Endothelial cell (in vitro differentiated cells): Measurements from ENCODE around the gene MUC6. TPM values are rescaled to one million over a fixed set of nuclear protein-coding genes. Genes with fewer than 3 reads are reported as not detected.

Experiments
- DNase-seq: peaks from one replicate; pipeline ENCODE4 v3.0.0; 2021; ENCODE audit warnings: low spot score
- H3K27ac Mint-ChIP-seq: one replicate; pipeline ENCODE4 v1.8.0; 2021; ENCODE audit warnings: mixed read lengths, inconsistent platforms; ENCODE audit not compliant: unreplicated experiment
- H3K27me3 Mint-ChIP-seq: one replicate; pipeline ENCODE4 v1.8.0; 2021; ENCODE audit warnings: mild to moderate bottlenecking, moderate library complexity, mixed read lengths, inconsistent platforms; ENCODE audit not compliant: unreplicated experiment
- H3K36me3 Mint-ChIP-seq: one replicate; pipeline ENCODE4 v1.8.0; 2021; ENCODE audit warnings: mild to moderate bottlenecking, low read depth, mixed read lengths, inconsistent platforms; ENCODE audit not compliant: unreplicated experiment
- H3K4me1 Mint-ChIP-seq: one replicate; pipeline ENCODE4 v1.8.0; 2021; ENCODE audit warnings: mild to moderate bottlenecking, mixed read lengths, inconsistent platforms; ENCODE audit not compliant: unreplicated experiment
- H3K4me3 Mint-ChIP-seq: one replicate; pipeline ENCODE4 v1.8.0; 2021; ENCODE audit warnings: mild to moderate bottlenecking, mixed read lengths, inconsistent platforms; ENCODE audit not compliant: unreplicated experiment
- H3K9me3 Mint-ChIP-seq: one replicate; pipeline ENCODE4 v1.8.0; 2021; ENCODE audit warnings: mixed read lengths, inconsistent platforms; ENCODE audit not compliant: unreplicated experiment
- CTCF ChIP-seq: fragments of 200-600 bp; sonication (generic); IDR thresholded peaks from one replicate; pipeline ENCODE4 v1.5.0; 2021; ENCODE audit warnings: antibody characterized with exemption; ENCODE audit not compliant: unreplicated experiment
- total RNA-seq: library from RNA; stranded (reverse); fragmentation: NEBNext Ultra II Directional; extraction: Animal tissue kit (Norgen Biotek cat#: 25700); gene quantifications from one replicate; pipeline ENCODE4 v1.2.1, GENCODE V29; 2021; ENCODE audit not compliant: unreplicated experiment

MUC6 gene
- total RNA-seq, 1 donor from 2014 or later = not detected

- H3K36me3 Mint-ChIP-seq = peaks cover 52% of the 10 kb centered on the region
- H3K27ac Mint-ChIP-seq = peak overlapping the region; percentile 86
- no peak for TF ChIP-seq CTCF
- no peak for DNase-seq
- H3K27me3 Mint-ChIP-seq = peaks cover 21% of the 10 kb centered on the region
- H3K4me3 Mint-ChIP-seq = peak overlapping the region; percentile 81
- H3K4me1 Mint-ChIP-seq = peaks cover 9% of the 10 kb centered on the region
- H3K9me3 Mint-ChIP-seq = no peaks in the 10 kb centered on the region
Observed at GRCh38 chr11:1000357-1001278, 35.9 kb downstream of the MUC6 start.

GRCh38 chr11:999009-999408, 37.5 kb downstream of the MUC6 start:
- Mint-ChIP-seq H3K4me1 (peaks cover 13% of the 10 kb centered on the region), H3K36me3 (peaks cover 46% of the 10 kb centered on the region), H3K27ac (no peak overlapping the region), H3K27me3 (peaks cover 26% of the 10 kb centered on the region), H3K9me3 (no peaks in the 10 kb centered on the region), H3K4me3 (no peak overlapping the region)
- no peak for TF ChIP-seq CTCF
- no peak for DNase-seq

GRCh38 chr11:997907-998306, 38.6 kb downstream of the MUC6 start:
- Mint-ChIP-seq H3K9me3 (no peaks in the 10 kb centered on the region), H3K27me3 (peaks cover 24% of the 10 kb centered on the region), H3K4me1 (peaks cover 12% of the 10 kb centered on the region), H3K27ac (no peak overlapping the region), H3K36me3 (peaks cover 42% of the 10 kb centered on the region), H3K4me3 (peak overlapping the region; percentile 31)
- DNase-seq = no peak
- TF ChIP-seq CTCF = no peak

GRCh38 chr11:996681-997080, 39.8 kb downstream of the MUC6 start:
- no peak overlapping the region for H3K4me3 Mint-ChIP-seq
- peaks cover 43% of the 10 kb centered on the region for H3K36me3 Mint-ChIP-seq
- H3K27ac Mint-ChIP-seq = peak overlapping the region; percentile 89
- peaks cover 29% of the 10 kb centered on the region for H3K27me3 Mint-ChIP-seq
- no peak for TF ChIP-seq CTCF
- no peaks in the 10 kb centered on the region for H3K9me3 Mint-ChIP-seq
- peaks cover 15% of the 10 kb centered on the region for H3K4me1 Mint-ChIP-seq
- no peak for DNase-seq
